ENCODE measurements around the gene RPL31. TPM values are rescaled to one million over a fixed set of nuclear protein-coding genes. Genes with fewer than 3 reads are reported as not detected.

Gene RPL31
- total RNA-seq, 1 donor from 2014 or later: 1,439 TPM

- Mint-ChIP-seq H3K36me3 (ENCODE audit: low read depth) (peaks cover 10% of the 10 kb centered on the region), H3K27ac (ENCODE audit: unreplicated experiment) (no peak overlapping the region), H3K4me1 (peaks cover 11% of the 10 kb centered on the region), H3K4me3 (no peak overlapping the region), H3K9me3 (no peaks in the 10 kb centered on the region), H3K27me3 (ENCODE audit: low read depth) (no peaks in the 10 kb centered on the region)
- no peak for DNase-seq (ENCODE audit: low read depth, low spot score)
- TF ChIP-seq, protein P1, sequence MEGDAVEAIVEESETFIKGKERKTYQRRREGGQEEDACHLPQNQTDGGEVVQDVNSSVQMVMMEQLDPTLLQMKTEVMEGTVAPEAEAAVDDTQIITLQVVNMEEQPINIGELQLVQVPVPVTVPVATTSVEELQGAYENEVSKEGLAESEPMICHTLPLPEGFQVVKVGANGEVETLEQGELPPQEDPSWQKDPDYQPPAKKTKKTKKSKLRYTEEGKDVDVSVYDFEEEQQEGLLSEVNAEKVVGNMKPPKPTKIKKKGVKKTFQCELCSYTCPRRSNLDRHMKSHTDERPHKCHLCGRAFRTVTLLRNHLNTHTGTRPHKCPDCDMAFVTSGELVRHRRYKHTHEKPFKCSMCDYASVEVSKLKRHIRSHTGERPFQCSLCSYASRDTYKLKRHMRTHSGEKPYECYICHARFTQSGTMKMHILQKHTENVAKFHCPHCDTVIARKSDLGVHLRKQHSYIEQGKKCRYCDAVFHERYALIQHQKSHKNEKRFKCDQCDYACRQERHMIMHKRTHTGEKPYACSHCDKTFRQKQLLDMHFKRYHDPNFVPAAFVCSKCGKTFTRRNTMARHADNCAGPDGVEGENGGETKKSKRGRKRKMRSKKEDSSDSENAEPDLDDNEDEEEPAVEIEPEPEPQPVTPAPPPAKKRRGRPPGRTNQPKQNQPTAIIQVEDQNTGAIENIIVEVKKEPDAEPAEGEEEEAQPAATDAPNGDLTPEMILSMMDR (conservative IDR thresholded peaks at IDR 0.05): peak; percentile 69
These were observed 34.5 kb downstream of the RPL31 start for GRCh38 chr2:101036562-101036961.

DNA sequence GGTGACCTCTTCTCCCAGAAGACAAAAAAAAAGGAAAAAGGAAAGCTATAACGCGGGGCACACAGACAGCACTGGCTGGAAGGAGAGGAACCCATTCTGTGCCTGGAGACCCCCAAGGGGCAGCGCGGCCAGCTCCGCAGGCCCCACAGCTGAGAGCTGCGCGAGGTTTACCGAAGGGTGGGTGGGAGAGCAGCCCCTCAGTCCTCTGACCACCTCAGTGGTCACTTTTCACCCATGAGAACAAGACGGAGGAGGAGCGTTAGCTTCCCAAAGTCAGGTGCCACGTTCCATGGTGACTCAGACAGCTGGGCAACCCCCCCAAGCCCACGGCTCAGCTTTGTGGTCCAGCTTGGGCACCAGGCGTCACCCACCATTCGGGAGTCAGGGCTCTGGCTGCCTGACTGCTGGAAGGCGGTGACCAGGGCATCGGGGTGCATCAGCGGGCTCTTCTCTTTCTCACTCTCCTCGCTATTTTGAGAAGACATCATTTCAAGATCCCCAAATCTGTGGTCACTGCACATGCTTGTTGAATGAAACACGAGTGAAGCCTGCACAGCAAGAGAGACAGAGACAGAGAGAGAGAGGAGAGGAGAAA lies 35.2 kb downstream of the RPL31 start:
- no peak overlapping the region for H3K27ac Mint-ChIP-seq (ENCODE audit: unreplicated experiment)
- H3K36me3 Mint-ChIP-seq (ENCODE audit: low read depth): peaks cover 6% of the 10 kb centered on the region
- TF ChIP-seq, protein P1 (conservative IDR thresholded peaks at IDR 0.05): no peak
- DNase-seq (ENCODE audit: low read depth, low spot score): no peak
- no peaks in the 10 kb centered on the region for H3K27me3 Mint-ChIP-seq (ENCODE audit: low read depth)
- no peaks in the 10 kb centered on the region for H3K9me3 Mint-ChIP-seq
- peaks cover 11% of the 10 kb centered on the region for H3K4me1 Mint-ChIP-seq
- H3K4me3 Mint-ChIP-seq: no peak overlapping the region

DNA sequence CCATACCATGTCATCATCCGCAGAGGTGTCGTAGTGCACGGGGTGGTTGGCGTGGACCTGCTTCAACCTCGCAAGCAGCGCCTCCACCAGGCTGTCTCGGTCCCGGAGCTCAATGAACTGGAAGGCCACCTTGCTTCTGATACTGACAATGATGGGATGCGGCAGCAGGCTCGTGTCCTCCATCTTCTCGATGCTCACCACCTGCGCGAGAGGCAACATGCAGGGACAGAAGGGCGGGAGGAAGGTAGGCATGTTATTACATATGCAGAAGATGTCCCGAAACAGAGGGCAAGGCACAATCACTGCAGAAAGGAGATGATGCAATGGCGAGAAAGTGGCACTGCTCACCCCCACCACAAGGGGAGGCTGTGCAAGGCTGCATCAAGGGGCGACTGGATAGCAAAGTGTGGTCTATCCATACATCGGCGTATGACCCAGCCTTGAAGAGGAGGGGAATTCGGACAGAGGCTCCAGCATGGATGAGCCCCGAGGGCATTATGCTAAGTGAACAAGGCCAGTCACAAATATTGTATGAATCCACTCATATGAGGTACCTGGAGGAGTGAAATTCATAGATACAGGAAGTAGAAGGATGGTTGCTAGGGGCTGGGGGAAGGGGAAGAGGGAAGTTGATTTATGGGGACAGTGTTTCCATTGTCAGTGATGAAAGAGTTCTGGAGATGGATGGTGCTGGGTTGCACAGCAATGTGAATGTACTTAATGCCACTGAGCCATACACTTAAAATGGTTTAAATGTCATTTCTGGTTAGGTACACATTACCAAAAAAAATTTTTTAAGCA lies 36.6 kb downstream of the RPL31 start:
- peaks cover 6% of the 10 kb centered on the region for H3K36me3 Mint-ChIP-seq (ENCODE audit: low read depth)
- H3K27ac Mint-ChIP-seq (ENCODE audit: unreplicated experiment): peak overlapping the region; percentile 53
- DNase-seq (ENCODE audit: low read depth, low spot score): no peak

DNA sequence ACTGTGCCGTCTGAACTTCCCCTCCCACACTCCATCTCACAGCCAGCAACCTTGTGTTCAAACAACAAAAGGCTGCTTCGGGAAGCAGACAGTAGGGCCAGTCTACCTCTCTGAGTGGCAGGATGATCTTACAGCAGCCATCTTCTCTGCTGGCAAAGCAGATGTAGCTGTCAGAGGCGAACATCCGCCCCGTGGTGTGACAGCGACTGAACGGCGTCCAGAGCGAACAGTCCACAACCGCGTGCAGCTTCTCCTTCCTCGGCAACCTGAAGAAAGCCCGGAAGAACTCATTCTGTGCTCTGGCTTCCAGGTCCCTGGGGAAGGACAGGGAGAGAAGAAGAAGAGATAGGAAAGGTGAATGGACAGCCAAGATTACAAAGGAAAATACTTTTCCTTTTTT lies 38.0 kb downstream of the RPL31 start:
- no peak overlapping the region for H3K4me3 Mint-ChIP-seq
- no peak for DNase-seq (ENCODE audit: low read depth, low spot score)
- H3K36me3 Mint-ChIP-seq (ENCODE audit: low read depth): peaks cover 6% of the 10 kb centered on the region
- TF ChIP-seq, protein P1 (conservative IDR thresholded peaks at IDR 0.05): no peak
- H3K27me3 Mint-ChIP-seq (ENCODE audit: low read depth): no peaks in the 10 kb centered on the region
- peak overlapping the region; percentile 92 for H3K27ac Mint-ChIP-seq (ENCODE audit: unreplicated experiment)
- peaks cover 11% of the 10 kb centered on the region for H3K4me1 Mint-ChIP-seq
- no peaks in the 10 kb centered on the region for H3K9me3 Mint-ChIP-seq

More for the DNA sequence above, 36.6 kb downstream of the RPL31 start:
- TF ChIP-seq, protein P1 (conservative IDR thresholded peaks at IDR 0.05): peak; percentile 57
- H3K27me3 Mint-ChIP-seq (ENCODE audit: low read depth): no peaks in the 10 kb centered on the region
- H3K4me3 Mint-ChIP-seq: no peak overlapping the region
- H3K9me3 Mint-ChIP-seq: no peaks in the 10 kb centered on the region
- H3K4me1 Mint-ChIP-seq: peaks cover 11% of the 10 kb centered on the region

- Mint-ChIP-seq H3K27me3 (ENCODE audit: low read depth) (no peaks in the 10 kb centered on the region), H3K4me1 (peaks cover 11% of the 10 kb centered on the region), H3K4me3 (no peak overlapping the region), H3K36me3 (ENCODE audit: low read depth) (peaks cover 6% of the 10 kb centered on the region), H3K9me3 (no peaks in the 10 kb centered on the region), H3K27ac (ENCODE audit: unreplicated experiment) (no peak overlapping the region)
- DNase-seq (ENCODE audit: low read depth, low spot score): no peak
- TF ChIP-seq, protein P1 (conservative IDR thresholded peaks at IDR 0.05): no peak
These were observed 38.7 kb downstream of the RPL31 start for GRCh38 chr2:101040761-101041160.
